AG10803 (cell line): ENCODE measurements around the gene PURA.

Experiments used
- DNase-seq: peaks from one replicate; pipeline ENCODE4 v3.0.0; 2010; ENCODE audit warnings: low read depth
- H3K4me3 ChIP-seq: 2 replicates; pipeline ENCODE4 v1.5.1; 2011; ENCODE audit warnings: mild to moderate bottlenecking, low read length, control low read depth
- TF ChIP-seq, protein P1 (sequence below): conservative IDR thresholded peaks from 2 replicates; pipeline ENCODE4 v1.5.1; 2011; ENCODE audit warnings: mild to moderate bottlenecking, low read length, control low read depth, inconsistent platforms

PURA gene

GRCh38 chr5:140157032-140157781 lies 43.3 kb downstream of the PURA start:
- TF ChIP-seq, protein P1, sequence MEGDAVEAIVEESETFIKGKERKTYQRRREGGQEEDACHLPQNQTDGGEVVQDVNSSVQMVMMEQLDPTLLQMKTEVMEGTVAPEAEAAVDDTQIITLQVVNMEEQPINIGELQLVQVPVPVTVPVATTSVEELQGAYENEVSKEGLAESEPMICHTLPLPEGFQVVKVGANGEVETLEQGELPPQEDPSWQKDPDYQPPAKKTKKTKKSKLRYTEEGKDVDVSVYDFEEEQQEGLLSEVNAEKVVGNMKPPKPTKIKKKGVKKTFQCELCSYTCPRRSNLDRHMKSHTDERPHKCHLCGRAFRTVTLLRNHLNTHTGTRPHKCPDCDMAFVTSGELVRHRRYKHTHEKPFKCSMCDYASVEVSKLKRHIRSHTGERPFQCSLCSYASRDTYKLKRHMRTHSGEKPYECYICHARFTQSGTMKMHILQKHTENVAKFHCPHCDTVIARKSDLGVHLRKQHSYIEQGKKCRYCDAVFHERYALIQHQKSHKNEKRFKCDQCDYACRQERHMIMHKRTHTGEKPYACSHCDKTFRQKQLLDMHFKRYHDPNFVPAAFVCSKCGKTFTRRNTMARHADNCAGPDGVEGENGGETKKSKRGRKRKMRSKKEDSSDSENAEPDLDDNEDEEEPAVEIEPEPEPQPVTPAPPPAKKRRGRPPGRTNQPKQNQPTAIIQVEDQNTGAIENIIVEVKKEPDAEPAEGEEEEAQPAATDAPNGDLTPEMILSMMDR = peak; percentile 85
- H3K4me3 ChIP-seq = peak overlapping the region; percentile 45
- peak; percentile 70 for DNase-seq

DNA sequence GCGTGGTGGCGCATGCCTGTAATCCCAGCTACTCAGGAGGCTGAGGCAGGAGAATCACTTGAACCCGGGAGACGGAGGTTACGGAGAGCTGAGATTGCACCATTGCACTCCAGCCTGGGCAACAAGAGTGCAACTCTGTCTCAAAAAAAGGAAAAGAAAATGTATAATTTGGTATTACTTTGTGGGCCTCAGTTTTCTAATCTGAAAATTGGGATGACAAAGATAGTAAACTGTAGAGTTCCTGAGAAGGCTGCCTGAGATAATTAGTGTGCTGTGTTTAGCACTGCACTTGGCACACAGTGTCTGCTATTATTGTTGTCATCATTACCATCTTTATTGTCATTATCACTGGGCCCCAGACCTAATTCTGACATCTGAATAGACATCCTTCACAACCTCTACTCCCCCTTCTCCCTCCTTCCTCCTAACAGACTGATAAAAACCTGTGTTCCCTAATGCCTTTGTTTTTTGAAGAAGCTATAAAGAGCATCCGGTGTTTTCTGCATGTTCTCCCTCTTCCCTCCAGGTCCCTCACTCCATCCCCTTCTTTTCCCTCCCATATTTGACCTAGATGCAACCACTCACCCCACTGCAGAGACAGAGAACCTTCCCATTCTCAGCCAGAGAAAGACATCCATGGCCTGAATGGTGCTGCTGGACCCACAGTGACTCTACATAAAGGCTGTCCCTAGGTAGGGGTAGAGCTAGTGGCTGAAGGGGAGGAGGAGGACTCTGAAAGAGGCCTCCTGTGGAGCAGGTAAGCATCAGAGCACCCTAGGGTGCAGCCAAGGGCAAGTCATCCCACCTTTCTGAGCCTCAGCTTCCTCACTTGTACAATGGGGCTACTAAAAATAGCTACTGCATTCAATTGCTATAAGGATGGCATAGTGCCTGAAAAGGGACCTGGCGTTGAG lies 45.4 kb downstream of the PURA start:
- no peak overlapping the region for H3K4me3 ChIP-seq
- DNase-seq = no peak
- TF ChIP-seq, protein P1 = no peak

GRCh38 chr5:140162275-140162674 lies 48.4 kb downstream of the PURA start:
- H3K4me3 ChIP-seq = no peak overlapping the region
- TF ChIP-seq, protein P1 = no peak

GRCh38 chr5:140162781-140163180 lies 48.9 kb downstream of the PURA start:
- TF ChIP-seq, protein P1 = no peak
- no peak overlapping the region for H3K4me3 ChIP-seq
- no peak for DNase-seq

More at GRCh38 chr5:140162275-140162674, 48.4 kb downstream of the PURA start:
- no peak for DNase-seq

- DNase-seq = no peak
- TF ChIP-seq, protein P1 = no peak
- no peak overlapping the region for H3K4me3 ChIP-seq
Observed at GRCh38 chr5:140165101-140165922, 51.4 kb downstream of the PURA start.

GRCh38 chr5:140165923-140166270 lies 52.0 kb downstream of the PURA start:
- TF ChIP-seq, protein P1 = no peak
- DNase-seq = no peak
- H3K4me3 ChIP-seq = no peak overlapping the region
